ENCODE data around the gene ADIRF. TPM values are rescaled to one million over a fixed set of nuclear protein-coding genes. Genes with fewer than 3 reads are reported as not detected.

Gene ADIRF
- total and polyA plus RNA-seq, 9 of the 15 experiments (the other 6 are each of a cell fraction or from before 2014, with no cell fraction given): 0.08 TPM; not detected in 8

DNA sequence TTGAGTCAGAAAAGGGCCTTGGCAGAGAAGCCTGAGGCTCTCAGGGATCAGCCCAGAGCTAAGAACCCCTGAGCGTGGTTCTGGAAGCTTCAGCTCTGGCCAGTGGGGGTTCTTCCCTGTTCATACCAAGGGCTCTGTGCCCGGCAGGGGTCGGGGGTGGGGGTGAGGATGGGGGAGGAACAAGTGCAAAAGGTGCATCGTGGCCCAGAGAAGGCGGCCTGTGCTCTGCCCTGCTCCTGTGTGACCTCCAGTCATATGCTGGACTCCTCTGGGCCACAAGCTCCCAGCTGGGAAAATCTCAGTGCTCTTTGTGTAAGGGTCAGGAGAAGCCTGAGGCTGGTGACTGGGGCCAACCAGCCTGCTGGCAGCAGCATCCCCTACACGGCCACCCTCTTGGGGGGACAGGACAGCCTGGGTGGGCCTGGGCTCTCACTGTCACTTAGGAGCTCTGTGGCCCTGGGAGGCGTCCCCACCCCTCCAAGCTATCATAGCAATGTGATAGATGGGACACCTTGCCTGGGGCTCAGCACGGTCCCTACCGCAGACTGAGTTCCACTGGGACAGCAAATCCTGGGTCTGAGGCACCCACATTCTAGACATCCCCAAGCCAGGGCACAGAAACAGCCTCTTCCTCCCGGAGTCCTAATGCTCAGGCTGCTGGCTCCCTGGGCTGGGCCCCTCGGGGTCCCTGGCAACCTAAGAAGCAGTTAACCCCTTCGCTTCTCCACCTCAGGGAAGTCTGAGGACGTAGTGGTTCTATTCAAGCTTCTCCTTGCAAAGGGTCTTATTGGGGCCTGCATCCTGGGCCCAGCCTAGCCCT, 13.4 kb upstream of the ADIRF start:
- Histone ChIP-seq H4K20me1 (replicated peaks; ENCODE audit: control insufficient read depth, insufficient read depth, low read length) (no peaks in the 10 kb centered on the region), H3K27me3 (ENCODE audit: control insufficient read depth in 2 of 2, insufficient read depth in 2 of 2, low read length in 2 of 2) (no peaks in the 10 kb centered on the region), H3K27ac (ENCODE audit: extremely low read depth, low read depth, low read length) (peak overlapping the region; percentile 82), H3K4me3 (no peak overlapping the region; the same call in 1 of the 2 replicates), H3K9ac (ENCODE audit: insufficient read depth in 1 of 2, low read depth in 2 of 2, low read length in 2 of 2) (peak overlapping the region; percentile 44 to 83; a peak in 3 of 4 replicates), H3K79me2 (ENCODE audit: control insufficient read depth, insufficient read depth, low read length) (peaks cover 11% of the 10 kb centered on the region; the same call in 2 of the 3 replicates), H2AFZ (ENCODE audit: low read depth, low read length) (peak overlapping the region; percentile 93), H3K9me1 (ENCODE audit: control insufficient read depth, insufficient read depth, low read length) (no peaks in the 10 kb centered on the region), H3K36me3 (ENCODE audit: control insufficient read depth, insufficient read depth, low read length) (no peaks in the 10 kb centered on the region; the same call in 2 of the 3 replicates), H3K4me1 (replicated peaks in 1 of 2; ENCODE audit: control insufficient read depth in 2 of 2, insufficient read depth in 2 of 2, low read length in 2 of 2) (peaks cover 58 to 61% of the 10 kb centered on the region in 2 experiments), H3K4me2 (ENCODE audit: insufficient read depth, low read length) (peak overlapping the region; percentile 46), H3K9me3 (replicated peaks; ENCODE audit: control insufficient read depth, insufficient read depth, low read depth, low read length) (0 out of 2 replicates have a peak, but pooled peaks cover 3% of the 10 kb centered on the region)
- BruUV-seq (replicated peaks): no TSS peak
- intact Hi-C loops (cut with micrococcal nuclease): no loop called here
- in situ Hi-C loops (cut with MboI): no loop called here
- DNase-seq (ENCODE audit: extremely low read depth in 1 of 4, low spot score in 3 of 4) (no peak), FAIRE-seq (no peak), ATAC-seq (no peak)
- ChIA-PET CTCF (ENCODE audit: low intra/inter-chr PET ratio) (interaction anchor here (0.6 kb wide), 1 partner anchor 18 kb away, joined by 3 read pairs; no protein-coding TSS in a partner anchor), POLR2A (interaction anchor here (0.7 kb wide), 2 partner anchors 12 to 15 kb away, joined by 3 to 4 read pairs; no protein-coding TSS in a partner anchor)
- 46% methylated on average over 8 of the region's 13 CpGs for WGBS (ENCODE audit: insufficient coverage, low coverage, missing lambda C conversion rate)
- TF ChIP-seq ZNF197 (CRISPR knock-in tag; IDR thresholded peaks at IDR 0.05; ENCODE audit: low read depth) (no peak), SMARCE1 (IDR thresholded peaks at IDR 0.05) (no peak), CGGBP1 (CRISPR knock-in tag; IDR thresholded peaks at IDR 0.05) (no peak), MEIS2 (IDR thresholded peaks at IDR 0.05; ENCODE audit: partially characterized antibody) (peak; percentile 2), ZSCAN29 (IDR thresholded peaks at IDR 0.05) (no peak), ZBTB7A (IDR thresholded peaks at IDR 0.05; ENCODE audit: borderline replicate concordance, control insufficient read depth, low read depth, low read length) (0 out of 2 replicates have a peak, but pooled peaks have one; percentile 10), STAT5A (IDR thresholded peaks at IDR 0.05; ENCODE audit: borderline replicate concordance, low read length) (no peak)
- TF ChIP-seq, protein P1, sequence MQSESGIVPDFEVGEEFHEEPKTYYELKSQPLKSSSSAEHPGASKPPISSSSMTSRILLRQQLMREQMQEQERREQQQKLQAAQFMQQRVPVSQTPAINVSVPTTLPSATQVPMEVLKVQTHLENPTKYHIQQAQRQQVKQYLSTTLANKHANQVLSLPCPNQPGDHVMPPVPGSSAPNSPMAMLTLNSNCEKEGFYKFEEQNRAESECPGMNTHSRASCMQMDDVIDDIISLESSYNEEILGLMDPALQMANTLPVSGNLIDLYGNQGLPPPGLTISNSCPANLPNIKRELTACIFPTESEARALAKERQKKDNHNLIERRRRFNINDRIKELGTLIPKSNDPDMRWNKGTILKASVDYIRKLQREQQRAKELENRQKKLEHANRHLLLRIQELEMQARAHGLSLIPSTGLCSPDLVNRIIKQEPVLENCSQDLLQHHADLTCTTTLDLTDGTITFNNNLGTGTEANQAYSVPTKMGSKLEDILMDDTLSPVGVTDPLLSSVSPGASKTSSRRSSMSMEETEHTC (IDR thresholded peaks at IDR 0.05): no peak

Measured in K562 (cell line).